SK-N-SH (cell line): ENCODE measurements around the gene SYNGR3. TPM values are rescaled to one million over a fixed set of nuclear protein-coding genes. Genes with fewer than 3 reads are reported as not detected.

Experiments
- CTCF ChIA-PET: fragments of 300-600, 350-600 bp; formaldehyde crosslinking; extraction: SDS; loops from one replicate; lab custom pipeline; 2021; lab: Yijun Ruan, JAX
- POLR2A ChIA-PET: fragments of 350-600 bp; sonication (Branson Sonifier 250); formaldehyde crosslinking; extraction: SDS; loops from one replicate; lab custom pipeline; 2020; ENCODE audit warnings: antibody characterized with exemption, inconsistent platforms; lab: Yijun Ruan, JAX
- DNase-seq: peaks from one replicate; pipeline ENCODE4 v3.0.0; 2012
- H2AFZ ChIP-seq: fragments of 200-600 bp; sonication (generic); 2 replicates; pipeline ENCODE4 v1.8.1; 2016; ENCODE audit warnings: antibody characterized with exemption, mild to moderate bottlenecking, low read depth
- H3F3A ChIP-seq: fragments of 200-600 bp; sonication (generic); replicated peaks from 2 replicates; pipeline ENCODE3; 2016; ENCODE audit warnings: antibody characterized with exemption, mild to moderate bottlenecking; ENCODE audit not compliant: insufficient read depth
- H3K27ac ChIP-seq, 2 experiments: fragments of 200-500 bp in 1 of 2; fragments of 200-600 bp in 1 of 2; sonication (Bioruptor generic) in 1 of 2; sonication (generic), shearing (Covaris generic) in 1 of 2; 2 replicates each; pipeline versions ENCODE4 v1.5.1 to v1.6.1; 2014 to 2016; ENCODE audit warnings: low read depth in 2 of 2, inconsistent platforms in 1 of 2, low read length in 1 of 2, mild to moderate bottlenecking in 1 of 2, mixed read lengths in 1 of 2
- H3K27me3 ChIP-seq: fragments of 200-600 bp; sonication (generic), shearing (Covaris generic); 2 replicates; pipeline ENCODE4 v1.6.1; 2016; ENCODE audit warnings: mixed run types; ENCODE audit not compliant: insufficient read depth
- H3K36me3 ChIP-seq, 2 experiments: fragments of 200-500 bp in 1 of 2; fragments of 200-600 bp in 1 of 2; sonication (Bioruptor generic) in 1 of 2; sonication (generic) in 1 of 2; replicated peaks in 1 of 2; 2 replicates each; pipeline versions ENCODE3 to v1.5.1; 2014 to 2016; ENCODE audit warnings: low read length in 1 of 2, mild to moderate bottlenecking in 1 of 2; ENCODE audit not compliant: insufficient read depth in 2 of 2, control insufficient read depth in 1 of 2
- H3K4me1 ChIP-seq, 2 experiments: fragments of 200-500 bp in 1 of 2; fragments of 200-600 bp in 1 of 2; sonication (Bioruptor generic) in 1 of 2; sonication (generic), shearing (Covaris generic) in 1 of 2; 2 replicates each; pipeline versions ENCODE4 v1.5.1 to v1.6.1; 2014 to 2016; ENCODE audit warnings: low read depth in 1 of 2, low read length in 1 of 2, mixed run types in 1 of 2; ENCODE audit not compliant: insufficient read depth in 2 of 2, control insufficient read depth in 1 of 2
- H3K4me2 ChIP-seq: fragments of 200-600 bp; sonication (generic), shearing (Covaris generic); 2 replicates; pipeline ENCODE4 v1.6.1; 2017; ENCODE audit warnings: mixed run types
- H3K4me3 ChIP-seq, 2 experiments: fragments of 200-500 bp in 1 of 2; fragments of 200-600 bp in 1 of 2; sonication (Bioruptor generic) in 1 of 2; sonication (generic), shearing (Covaris generic) in 1 of 2; 2 replicates each; pipeline versions ENCODE4 v1.5.1 to v1.8.1; 2014 to 2016; ENCODE audit warnings: low read depth in 2 of 2, inconsistent platforms in 1 of 2, low read length in 1 of 2, mild to moderate bottlenecking in 1 of 2, mixed read lengths in 1 of 2, moderate library complexity in 1 of 2
- H3K79me2 ChIP-seq: fragments of 200-600 bp; sonication (generic); 2 replicates; pipeline ENCODE4 v1.8.1; 2017; ENCODE audit warnings: mild to moderate bottlenecking; ENCODE audit not compliant: insufficient read depth
- H3K9ac ChIP-seq: fragments of 200-600 bp; sonication (generic); 2 replicates; pipeline ENCODE4 v1.6.1; 2017; ENCODE audit warnings: mixed run types
- H3K9me2 ChIP-seq: fragments of 200-600 bp; sonication (generic); 2 replicates; pipeline ENCODE4 v1.6.1; 2017; ENCODE audit warnings: mixed run types
- H3K9me3 ChIP-seq: fragments of 200-600 bp; sonication (generic); 2 replicates; pipeline ENCODE4 v1.6.1; 2017; ENCODE audit warnings: mixed run types, mild to moderate bottlenecking, moderate library complexity
- H4K20me1 ChIP-seq: fragments of 200-600 bp; sonication (generic); 2 replicates; pipeline ENCODE4 v1.6.1; 2017; ENCODE audit warnings: mild to moderate bottlenecking, mixed run types; ENCODE audit not compliant: insufficient read depth
- CHD2 ChIP-seq: fragments of 150-350 bp; IDR thresholded peaks from 2 replicates; pipeline ENCODE4 v1.6.1; 2018; ENCODE audit warnings: low read length; ENCODE audit not compliant: partially characterized antibody
- FOXJ3 ChIP-seq: sonication (generic); formaldehyde crosslinking; IDR thresholded peaks from 2 replicates; pipeline ENCODE4 v1.5.1; 2020; ENCODE audit warnings: mild to moderate bottlenecking, missing genetic modification reagents
- GABPA ChIP-seq: IDR thresholded peaks from 2 replicates; pipeline ENCODE4 v1.4.0; 2012; ENCODE audit warnings: low read depth, mild to moderate bottlenecking
- MAX ChIP-seq: IDR thresholded peaks from 2 replicates; pipeline ENCODE4 v1.4.0; 2012; ENCODE audit warnings: low read depth
- MEF2A ChIP-seq: IDR thresholded peaks from 2 replicates; pipeline ENCODE4 v1.4.0; 2012; ENCODE audit warnings: low read depth, borderline replicate concordance
- RAD21 ChIP-seq: IDR thresholded peaks from 2 replicates; pipeline ENCODE4 v1.6.1; 2012; ENCODE audit warnings: mild to moderate bottlenecking, low read length
- REST ChIP-seq: IDR thresholded peaks from 2 replicates; pipeline ENCODE4 v1.6.1; 2012; ENCODE audit warnings: mild to moderate bottlenecking, low read depth, low read length, moderate library complexity
- RFX5 ChIP-seq: IDR thresholded peaks from 2 replicates; pipeline ENCODE4 v1.6.1; 2012; ENCODE audit warnings: mild to moderate bottlenecking, improper control_type of control experiment, low read length
- RXRA ChIP-seq: IDR thresholded peaks from 2 replicates; pipeline ENCODE4 v1.4.0; 2012; ENCODE audit warnings: low read depth, mild to moderate bottlenecking, borderline replicate concordance
- SIN3A ChIP-seq: IDR thresholded peaks from 2 replicates; pipeline ENCODE4 v1.6.1; 2012; ENCODE audit warnings: low read depth, mild to moderate bottlenecking, low read length, moderate library complexity, borderline replicate concordance
- TAF1 ChIP-seq: IDR thresholded peaks from 2 replicates; pipeline ENCODE4 v1.6.1; 2012; ENCODE audit warnings: low read depth, mild to moderate bottlenecking, low read length, moderate library complexity, borderline replicate concordance
- TCF12 ChIP-seq: IDR thresholded peaks from 2 replicates; pipeline ENCODE4 v1.4.0; 2012
- TEAD4 ChIP-seq: IDR thresholded peaks from 2 replicates; pipeline ENCODE4 v1.4.0; 2012; ENCODE audit warnings: mild to moderate bottlenecking, borderline replicate concordance; ENCODE audit not compliant: insufficient read depth
- YY1 ChIP-seq: IDR thresholded peaks from 2 replicates; pipeline ENCODE4 v1.4.0; 2012; ENCODE audit warnings: low read depth, mild to moderate bottlenecking
- ZBTB33 ChIP-seq: IDR thresholded peaks from 2 replicates; pipeline ENCODE4 v1.4.0; 2012; ENCODE audit warnings: low read depth, borderline replicate concordance
- WGBS: methylation state at CpG from one replicate; pipeline ENCODE4 v1.1.6; 2017; ENCODE audit warnings: low lambda C conversion rate; 5-methylcytosine and 5-hydroxymethylcytosine counted together
- polyA plus RNA-seq, 3 experiments: library from polyadenylated mRNA; depleted of rRNA; stranded (reverse); fragments of >200 nt; gene quantifications; 2 replicates each; pipeline ENCODE4 v1.2.3, GENCODE V29; 2012
- TF ChIP-seq, protein P1 (sequence below): IDR thresholded peaks from 2 replicates; pipeline ENCODE4; 2012
- TF ChIP-seq, protein P2 (sequence below): IDR thresholded peaks from 2 replicates; pipeline ENCODE4 v1.4.0; 2012; ENCODE audit warnings: low read depth, borderline replicate concordance

Gene SYNGR3
- polyA plus RNA-seq, 1 of the 3 experiments (the other 2 are of a cell fraction) = 10.7 TPM

DNA sequence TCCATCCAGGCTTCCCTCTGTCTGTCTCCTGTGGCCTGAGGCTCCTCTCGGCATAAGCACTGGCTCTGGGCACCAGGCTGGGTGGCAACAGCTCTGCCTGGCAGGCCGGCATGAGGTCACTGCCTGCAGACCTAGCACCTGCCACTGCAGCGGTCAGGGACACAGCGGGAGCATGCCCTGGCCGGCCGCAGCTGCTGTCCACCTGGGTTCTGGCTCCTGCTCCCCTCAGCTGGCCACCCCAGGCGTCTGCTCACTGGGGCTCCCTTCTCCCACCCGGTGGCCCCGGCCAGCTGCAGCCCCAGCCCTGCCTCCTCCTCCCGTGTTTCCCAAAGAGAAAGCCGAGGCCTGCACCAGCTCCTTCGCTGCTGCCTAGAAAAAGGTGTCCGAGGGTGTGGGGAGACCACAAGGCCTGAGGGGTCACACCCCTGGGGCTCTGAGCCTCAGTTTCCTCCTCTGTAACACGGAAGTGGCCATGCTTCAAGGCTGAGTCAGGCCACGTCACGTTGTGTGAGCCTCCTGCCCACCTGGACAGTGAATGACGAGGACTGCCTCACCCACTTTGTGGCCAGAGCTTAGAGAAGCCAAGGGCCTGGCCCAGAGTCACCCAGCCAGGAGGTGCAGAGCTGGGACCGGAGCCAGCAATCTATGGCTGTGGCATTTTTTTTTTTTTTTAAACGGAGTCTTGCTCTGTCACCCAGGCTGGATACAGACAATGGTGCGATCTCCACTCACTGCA is 51.2 kb downstream of the SYNGR3 start (continued):
- TF ChIP-seq REST = no peak
- TF ChIP-seq GABPA = no peak
- TF ChIP-seq ZBTB33 = no peak
- no peak for TF ChIP-seq RFX5
- no peak for TF ChIP-seq TCF12

DNA sequence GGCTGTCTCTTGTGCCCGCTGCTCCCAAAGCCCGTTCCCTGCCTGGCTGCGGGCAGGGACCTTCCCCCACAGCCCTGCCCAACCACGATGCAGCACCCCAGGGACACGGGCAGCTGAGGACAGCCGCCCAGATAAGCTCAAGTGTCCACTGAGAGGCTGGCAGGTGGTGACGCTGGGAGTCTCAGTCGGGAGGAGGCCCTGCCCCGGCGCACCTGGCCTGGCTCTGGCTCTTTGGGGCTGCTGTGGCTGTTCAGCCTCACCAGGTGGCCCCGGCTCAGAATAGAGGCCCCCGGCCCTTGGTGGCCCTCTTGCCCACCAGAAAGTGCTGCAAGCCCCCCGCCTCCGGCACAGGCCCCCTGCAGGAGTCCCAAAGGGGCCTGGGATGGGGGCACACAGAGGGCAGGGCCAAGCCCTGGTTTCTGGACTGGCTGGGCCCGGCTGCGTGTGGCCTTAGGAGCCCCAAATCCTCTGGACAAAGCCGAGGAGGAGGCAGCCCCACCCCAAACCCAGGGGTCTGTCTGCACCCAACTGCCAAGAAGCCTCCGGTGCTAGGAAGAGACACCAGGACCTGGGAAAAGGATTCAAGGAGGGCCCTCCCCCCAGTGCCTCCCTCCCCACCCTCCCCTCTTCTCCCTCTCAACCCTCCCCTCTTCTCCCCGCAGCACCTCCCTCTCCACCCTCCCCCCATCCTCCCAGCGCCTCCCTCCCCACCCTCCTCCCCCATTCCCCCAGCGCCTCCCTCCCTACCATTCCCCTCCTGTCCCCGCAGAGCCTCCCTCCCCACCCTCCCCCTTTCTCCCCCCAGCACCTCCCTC is 52.6 kb downstream of the SYNGR3 start:
- Histone ChIP-seq H3K4me2 (no peak overlapping the region), H3K9ac (no peak overlapping the region), H4K20me1 (no peaks in the 10 kb centered on the region), H3K9me2 (no peaks in the 10 kb centered on the region), H3K36me3 (peaks cover 0 to 9% of the 10 kb centered on the region in 2 experiments), H3K9me3 (no peaks in the 10 kb centered on the region), H3K4me1 (peaks cover 4 to 57% of the 10 kb centered on the region in 2 experiments; a peak in 2 of 4 replicates), H3K79me2 (peaks cover 13% of the 10 kb centered on the region), H3K4me3 (no peak overlapping the region), H2AFZ (no peak overlapping the region), H3K27ac (peak overlapping the region in 1 of 2 experiments; percentile 58; a peak in 1 of 4 replicates), H3K27me3 (no peaks in the 10 kb centered on the region), H3F3A (peaks cover 3% of the 10 kb centered on the region)
- POLR2A ChIA-PET = no interaction called here
- DNase-seq = no peak
- WGBS = 84% methylated on average over 9 of the region's 22 CpGs
- TF ChIP-seq, protein P1, sequence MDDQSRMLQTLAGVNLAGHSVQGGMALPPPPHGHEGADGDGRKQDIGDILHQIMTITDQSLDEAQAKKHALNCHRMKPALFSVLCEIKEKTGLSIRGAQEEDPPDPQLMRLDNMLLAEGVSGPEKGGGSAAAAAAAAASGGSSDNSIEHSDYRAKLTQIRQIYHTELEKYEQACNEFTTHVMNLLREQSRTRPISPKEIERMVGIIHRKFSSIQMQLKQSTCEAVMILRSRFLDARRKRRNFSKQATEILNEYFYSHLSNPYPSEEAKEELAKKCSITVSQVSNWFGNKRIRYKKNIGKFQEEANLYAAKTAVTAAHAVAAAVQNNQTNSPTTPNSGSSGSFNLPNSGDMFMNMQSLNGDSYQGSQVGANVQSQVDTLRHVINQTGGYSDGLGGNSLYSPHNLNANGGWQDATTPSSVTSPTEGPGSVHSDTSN = no peak
- TF ChIP-seq TAF1 (no peak), YY1 (no peak), SIN3A (no peak), TCF12 (no peak), MAX (no peak), TEAD4 (no peak), RAD21 (no peak), MEF2A (no peak), CHD2 (no peak), FOXJ3 (CRISPR knock-in tag) (no peak), RXRA (no peak)
- TF ChIP-seq, protein P2, sequence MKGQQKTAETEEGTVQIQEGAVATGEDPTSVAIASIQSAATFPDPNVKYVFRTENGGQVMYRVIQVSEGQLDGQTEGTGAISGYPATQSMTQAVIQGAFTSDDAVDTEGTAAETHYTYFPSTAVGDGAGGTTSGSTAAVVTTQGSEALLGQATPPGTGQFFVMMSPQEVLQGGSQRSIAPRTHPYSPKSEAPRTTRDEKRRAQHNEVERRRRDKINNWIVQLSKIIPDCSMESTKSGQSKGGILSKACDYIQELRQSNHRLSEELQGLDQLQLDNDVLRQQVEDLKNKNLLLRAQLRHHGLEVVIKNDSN = no peak
- CTCF ChIA-PET = interaction anchor here (0.6 kb wide), 1 partner anchor 118 kb away, joined by 3 read pairs; no protein-coding TSS in a partner anchor
